ENCODE results near the gene ARMC3. TPM values are rescaled to one million over a fixed set of nuclear protein-coding genes. Genes with fewer than 3 reads are reported as not detected.
"Not testable (repeated sequence)": the region's sequence is repeated elsewhere in the genome, so short reads cannot be mapped to it uniquely, and the experiment has no call there.

The ARMC3 gene
- polyA plus RNA-seq, 2 of the 4 experiments (the other 2 are of a cell fraction) = 0.09 to 0.59 TPM

- no peak overlapping the region for H3K27ac ChIP-seq
- WGBS (ENCODE audit: missing lambda C conversion rate) = 85% methylated on average over 20 of the region's 20 CpGs
- ChIA-PET POLR2A (interaction anchor here (0.5 kb wide), 1 partner anchor 10 kb away, joined by 4 read pairs; no protein-coding TSS in a partner anchor), CTCF (interaction anchor here (0.8 to 1.1 kb wide), 2 partner anchors 8 to 11 kb away, joined by 3 read pairs; no protein-coding TSS in a partner anchor)
- no peak for FAIRE-seq
- no peak overlapping the region for H3K4me2 ChIP-seq
- H3K4me1 ChIP-seq = peaks cover 10% of the 10 kb centered on the region
- DNase-seq (ENCODE audit: low read depth in 1 of 2, low spot score in 1 of 2) = no peak
- H3K9me3 ChIP-seq = no peaks in the 10 kb centered on the region
- ATAC-seq = no peak
- no peak for TF ChIP-seq KDM5A (IDR thresholded peaks at IDR 0.05)
- no peak for TF ChIP-seq CHD4 (IDR thresholded peaks at IDR 0.05; ENCODE audit: borderline replicate concordance)
- TF ChIP-seq SREBF2 (IDR thresholded peaks at IDR 0.05) = no peak
- TF ChIP-seq EHF (CRISPR knock-in tag; IDR thresholded peaks at IDR 0.05) = no peak
- no peak for TF ChIP-seq BCL3 (IDR thresholded peaks at IDR 0.05)
- no peak for TF ChIP-seq MAX (IDR thresholded peaks at IDR 0.05)
- TF ChIP-seq RCOR1 (IDR thresholded peaks at IDR 0.05; ENCODE audit: low read depth, low read length) = no peak
- no peak for TF ChIP-seq E2F6 (IDR thresholded peaks at IDR 0.05; ENCODE audit: borderline replicate concordance, low read depth)
- TF ChIP-seq ELK1 (IDR thresholded peaks at IDR 0.05; ENCODE audit: low read depth, low read length) = no peak
- no peak for TF ChIP-seq MAZ (IDR thresholded peaks at IDR 0.05; ENCODE audit: borderline replicate concordance, low read depth, low read length)
- no peak for TF ChIP-seq HOXB13 (CRISPR knock-in tag; IDR thresholded peaks at IDR 0.05; ENCODE audit: low read depth)
- no peak for TF ChIP-seq SMC3 (IDR thresholded peaks at IDR 0.05)
- TF ChIP-seq MAFK (IDR thresholded peaks at IDR 0.05; ENCODE audit: partially characterized antibody) = no peak
- no peak for TF ChIP-seq BHLHE40 (IDR thresholded peaks at IDR 0.05; ENCODE audit: low read depth, low read length)
- no peak for TF ChIP-seq TFCP2L1 (CRISPR knock-in tag; IDR thresholded peaks at IDR 0.05)
- no peak for TF ChIP-seq CEBPB (IDR thresholded peaks at IDR 0.05)
- H3K4me3 ChIP-seq = no peak overlapping the region
Observed at GRCh38 chr10:23063973-23064812, 136.3 kb downstream of the ARMC3 start.

- FAIRE-seq; H3K9me3 ChIP-seq; ATAC-seq; DNase-seq (ENCODE audit: low read depth in 1 of 2, low spot score in 1 of 2); POLR2A ChIA-PET; H3K4me2 ChIP-seq; CTCF ChIA-PET; H3K4me3 ChIP-seq; H3K27ac ChIP-seq: not testable (repeated sequence)
- 94% methylated on average over 2 of the region's 2 CpGs for WGBS (ENCODE audit: missing lambda C conversion rate)
- peaks cover 10% of the 10 kb centered on the region for H3K4me1 ChIP-seq
Observed at GRCh38 chr10:23064813-23065114, 136.9 kb downstream of the ARMC3 start.

GRCh38 chr10:23065181-23065948, 137.5 kb downstream of the ARMC3 start:
- WGBS (ENCODE audit: missing lambda C conversion rate) = 44% methylated on average over 11 of the region's 11 CpGs
- peak; percentile 21 to 36 for DNase-seq (ENCODE audit: low read depth in 1 of 2, low spot score in 1 of 2)
- TF ChIP-seq USF2 (IDR thresholded peaks at IDR 0.05) = peak; percentile 60
- TF ChIP-seq REST (IDR thresholded peaks at IDR 0.05) = no peak
- no peak for TF ChIP-seq NPAS2 (CRISPR knock-in tag; IDR thresholded peaks at IDR 0.05; ENCODE audit: borderline replicate concordance)
- no peak for FAIRE-seq
- ChIA-PET CTCF (no interaction called here), POLR2A (no interaction called here)
- peak; percentile 49 to 59; a peak in 3 of 6 replicates for ATAC-seq
- H3K27ac ChIP-seq = no peak overlapping the region
- peak overlapping the region; percentile 42; the same call in 2 of the 3 replicates for H3K4me2 ChIP-seq
- H3K4me3 ChIP-seq = no peak overlapping the region
- H3K9me3 ChIP-seq = no peaks in the 10 kb centered on the region
- peaks cover 10% of the 10 kb centered on the region for H3K4me1 ChIP-seq
